Neural cell (in vitro differentiated cells): ENCODE data around the gene BEND5. TPM values are rescaled to one million over a fixed set of nuclear protein-coding genes. Genes with fewer than 3 reads are reported as not detected.

Source experiments
- H2AFZ ChIP-seq: fragments of 200-600, 300-800 bp; sonication (generic), shearing (Covaris generic); 2 replicates; pipeline ENCODE4 v1.6.0; 2014; ENCODE audit warnings: low read depth, mild to moderate bottlenecking, antibody characterized with exemption, low read length, moderate library complexity
- H3F3A ChIP-seq: fragments of 200-600 bp; shearing (Covaris generic); 2 replicates; pipeline ENCODE4 v1.6.1; 2016; ENCODE audit warnings: mild to moderate bottlenecking, moderate library complexity, mixed read lengths, antibody characterized with exemption, low read length; ENCODE audit not compliant: insufficient read depth, poor library complexity, severe bottlenecking
- H3K27ac ChIP-seq: fragments of 200-600, 300-800 bp; sonication (generic), shearing (Covaris generic); 2 replicates; pipeline ENCODE4 v1.5.1; 2014; ENCODE audit warnings: mild to moderate bottlenecking, low read length, moderate library complexity
- H3K27me3 ChIP-seq: fragments of 300-800, 200-600 bp; sonication (generic), shearing (Covaris generic); 2 replicates; pipeline ENCODE4 v1.6.0; 2014; ENCODE audit warnings: mild to moderate bottlenecking, low read depth, low read length, moderate library complexity; ENCODE audit not compliant: insufficient read depth
- H3K36me3 ChIP-seq: fragments of 300-800, 200-600 bp; sonication (generic), shearing (Covaris generic); 2 replicates; pipeline ENCODE4 v1.5.1; 2014; ENCODE audit warnings: mild to moderate bottlenecking, antibody characterized with exemption, low read length, moderate library complexity; ENCODE audit not compliant: insufficient read depth
- H3K4me2 ChIP-seq: fragments of 300-800, 200-600 bp; sonication (generic), shearing (Covaris generic); 2 replicates; pipeline ENCODE4 v1.6.0; 2014; ENCODE audit warnings: mild to moderate bottlenecking, low read length
- H3K4me3 ChIP-seq: fragments of 300-800, 200-600 bp; sonication (generic), shearing (Covaris generic); 2 replicates; pipeline ENCODE4 v1.5.1; 2014; ENCODE audit warnings: mild to moderate bottlenecking, low read length, moderate library complexity
- H3K79me2 ChIP-seq: fragments of 200-600 bp; shearing (Covaris generic); replicated peaks from 2 replicates; pipeline ENCODE4 v1.6.0; 2014; ENCODE audit warnings: mild to moderate bottlenecking, low read length, moderate library complexity; ENCODE audit not compliant: insufficient read depth
- H3K9ac ChIP-seq: fragments of 300-800, 200-600 bp; sonication (generic), shearing (Covaris generic); 2 replicates; pipeline ENCODE4 v1.6.1; 2016; ENCODE audit warnings: mild to moderate bottlenecking, low read length, mixed read lengths
- H3K9me2 ChIP-seq: fragments of 200-600 bp; shearing (Covaris generic); 2 replicates; pipeline ENCODE4 v1.6.1; 2016; ENCODE audit warnings: mild to moderate bottlenecking, low read length, mixed read lengths; ENCODE audit not compliant: insufficient read depth
- H3K9me3 ChIP-seq: fragments of 200-600, 300-800 bp; sonication (generic), shearing (Covaris generic); 2 replicates; pipeline ENCODE4 v1.6.1; 2016; ENCODE audit warnings: mild to moderate bottlenecking, mixed run types, low read length, moderate library complexity, mixed read lengths
- H4K20me1 ChIP-seq: fragments of 200-600 bp; shearing (Covaris generic); 2 replicates; pipeline ENCODE4 v1.6.1; 2016; ENCODE audit warnings: mild to moderate bottlenecking, mixed run types; ENCODE audit not compliant: insufficient read depth
- EP300 ChIP-seq: fragments of 450-650 bp; conservative IDR thresholded peaks from 2 replicates; pipeline ENCODE4 v1.6.1; 2014; ENCODE audit warnings: antibody characterized with exemption, mild to moderate bottlenecking, moderate library complexity; ENCODE audit not compliant: poor library complexity, severe bottlenecking
- EZH2 ChIP-seq: fragments of 200-600, 300-800 bp; shearing (Covaris generic), sonication (generic); IDR thresholded peaks from 2 replicates; pipeline ENCODE4 v1.6.1; 2014; ENCODE audit warnings: antibody characterized with exemption, low read length, borderline replicate concordance, mild to moderate bottlenecking; ENCODE audit not compliant: insufficient read depth, poor library complexity, severe bottlenecking
- MXI1 ChIP-seq: fragments of 450-650 bp; conservative IDR thresholded peaks from 2 replicates; pipeline ENCODE4 v1.6.1; 2014; ENCODE audit warnings: antibody characterized with exemption, mild to moderate bottlenecking; ENCODE audit not compliant: poor library complexity, severe bottlenecking
- POLR2AphosphoS5 ChIP-seq: IDR thresholded peaks from 2 replicates; pipeline ENCODE4 v1.6.1; 2012
- RAD21 ChIP-seq: fragments of 450-650 bp; conservative IDR thresholded peaks from 2 replicates; pipeline ENCODE4 v1.6.1; 2014; ENCODE audit warnings: antibody characterized with exemption, mild to moderate bottlenecking, moderate library complexity
- REST ChIP-seq: IDR thresholded peaks from 2 replicates; pipeline ENCODE4 v1.6.1; 2012; ENCODE audit warnings: borderline replicate concordance
- SMC3 ChIP-seq: fragments of 450-650 bp; conservative IDR thresholded peaks from 2 replicates; pipeline ENCODE4 v1.6.1; 2014; ENCODE audit warnings: antibody characterized with exemption, mild to moderate bottlenecking, moderate library complexity; ENCODE audit not compliant: poor library complexity
- TAF1 ChIP-seq: IDR thresholded peaks from 2 replicates; pipeline ENCODE4 v1.6.1; 2012; ENCODE audit warnings: low read depth
- polyA plus RNA-seq: library from polyadenylated mRNA; depleted of rRNA; stranded (reverse); fragments of >200 nt; gene quantifications from 2 replicates; pipeline ENCODE4 v1.2.3, GENCODE V29; 2014
- TF ChIP-seq, protein P1 (sequence below): fragments of 450-650 bp; IDR thresholded peaks from 2 replicates; pipeline ENCODE4 v1.5.1; 2014; ENCODE audit warnings: antibody characterized with exemption, mild to moderate bottlenecking, moderate library complexity; ENCODE audit not compliant: poor library complexity, severe bottlenecking

BEND5 gene
- polyA plus RNA-seq, 1 donor from 2014 or later = 64.9 TPM

DNA sequence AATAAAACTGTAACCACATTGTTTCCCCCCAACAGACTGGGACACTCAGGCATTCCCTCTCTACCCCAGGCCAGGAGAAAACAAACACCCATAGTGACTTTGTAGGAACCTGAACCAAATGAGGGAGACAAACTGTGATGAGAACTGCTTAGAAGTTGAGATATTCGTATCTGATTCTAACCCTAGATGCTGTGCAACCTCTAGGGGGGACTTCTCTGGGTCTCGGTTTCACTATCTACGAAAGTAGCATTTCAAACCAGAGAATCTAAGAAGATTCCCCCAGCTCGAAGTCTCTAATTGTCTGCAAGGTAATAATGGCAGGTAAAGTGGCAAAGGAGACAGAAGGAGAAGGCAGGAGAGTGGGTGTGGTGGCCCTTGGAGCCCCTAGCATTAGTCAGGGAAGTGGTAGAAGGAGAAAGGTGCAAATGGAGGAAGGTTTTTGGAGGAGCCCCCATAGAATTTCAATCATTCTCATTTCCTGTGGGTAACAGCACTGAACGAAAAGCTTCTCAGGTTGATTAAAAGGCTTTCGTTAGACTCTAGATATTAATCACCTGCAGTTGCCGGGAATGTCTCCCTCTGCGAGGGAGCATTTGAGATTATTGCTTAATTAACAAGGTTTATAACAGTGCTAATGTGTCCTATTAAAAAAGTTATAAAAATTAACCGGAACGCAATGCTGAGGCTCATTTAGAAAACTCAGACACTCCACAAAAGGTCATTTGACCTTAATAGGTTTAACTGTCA, 46.4 kb downstream of the BEND5 start:
- Histone ChIP-seq H3K79me2 (no peaks in the 10 kb centered on the region), H4K20me1 (no peaks in the 10 kb centered on the region), H3K9me2 (no peaks in the 10 kb centered on the region), H3K36me3 (peaks cover 7% of the 10 kb centered on the region), H3K27ac (no peak overlapping the region), H3K4me3 (no peak overlapping the region), H3K4me2 (no peak overlapping the region), H2AFZ (no peak overlapping the region), H3K27me3 (no peaks in the 10 kb centered on the region), H3K9me3 (no peaks in the 10 kb centered on the region), H3F3A (no peaks in the 10 kb centered on the region), H3K9ac (no peak overlapping the region)
- TF ChIP-seq REST = no peak
- TF ChIP-seq, protein P1, sequence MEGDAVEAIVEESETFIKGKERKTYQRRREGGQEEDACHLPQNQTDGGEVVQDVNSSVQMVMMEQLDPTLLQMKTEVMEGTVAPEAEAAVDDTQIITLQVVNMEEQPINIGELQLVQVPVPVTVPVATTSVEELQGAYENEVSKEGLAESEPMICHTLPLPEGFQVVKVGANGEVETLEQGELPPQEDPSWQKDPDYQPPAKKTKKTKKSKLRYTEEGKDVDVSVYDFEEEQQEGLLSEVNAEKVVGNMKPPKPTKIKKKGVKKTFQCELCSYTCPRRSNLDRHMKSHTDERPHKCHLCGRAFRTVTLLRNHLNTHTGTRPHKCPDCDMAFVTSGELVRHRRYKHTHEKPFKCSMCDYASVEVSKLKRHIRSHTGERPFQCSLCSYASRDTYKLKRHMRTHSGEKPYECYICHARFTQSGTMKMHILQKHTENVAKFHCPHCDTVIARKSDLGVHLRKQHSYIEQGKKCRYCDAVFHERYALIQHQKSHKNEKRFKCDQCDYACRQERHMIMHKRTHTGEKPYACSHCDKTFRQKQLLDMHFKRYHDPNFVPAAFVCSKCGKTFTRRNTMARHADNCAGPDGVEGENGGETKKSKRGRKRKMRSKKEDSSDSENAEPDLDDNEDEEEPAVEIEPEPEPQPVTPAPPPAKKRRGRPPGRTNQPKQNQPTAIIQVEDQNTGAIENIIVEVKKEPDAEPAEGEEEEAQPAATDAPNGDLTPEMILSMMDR = no peak
- no peak for TF ChIP-seq POLR2AphosphoS5
- TF ChIP-seq TAF1 = no peak
- no peak for TF ChIP-seq EZH2
- no peak for TF ChIP-seq EP300
- no peak for TF ChIP-seq MXI1
- no peak for TF ChIP-seq SMC3
- TF ChIP-seq RAD21 = no peak

DNA sequence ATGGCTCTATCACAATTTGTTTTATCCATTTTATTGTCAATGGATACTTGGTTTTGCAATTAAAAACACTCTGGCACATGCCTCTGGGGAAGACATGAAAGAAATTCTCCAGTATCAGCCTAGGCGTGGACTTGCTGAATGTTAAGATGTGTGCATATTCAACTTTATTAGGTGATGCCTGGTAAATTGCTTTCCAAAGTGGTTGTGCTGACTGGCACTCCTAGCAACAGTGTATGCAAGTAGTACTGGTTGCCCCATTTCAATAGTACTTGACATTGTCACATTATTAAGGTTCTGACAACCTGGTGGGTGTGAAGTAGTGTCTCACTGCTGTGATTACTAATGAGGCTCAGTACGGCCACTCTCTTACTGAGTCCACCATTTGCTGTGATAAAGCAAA, 48.1 kb downstream of the BEND5 start:
- Histone ChIP-seq H3K79me2 (no peaks in the 10 kb centered on the region), H3K9ac (no peak overlapping the region), H3K4me2 (no peak overlapping the region), H3K36me3 (peaks cover 7% of the 10 kb centered on the region), H3K9me3 (no peaks in the 10 kb centered on the region), H2AFZ (no peak overlapping the region), H3F3A (no peaks in the 10 kb centered on the region), H3K4me3 (no peak overlapping the region), H3K27me3 (no peaks in the 10 kb centered on the region), H4K20me1 (no peaks in the 10 kb centered on the region), H3K9me2 (no peaks in the 10 kb centered on the region), H3K27ac (no peak overlapping the region)
- TF ChIP-seq MXI1 = no peak
- TF ChIP-seq, protein P1 = no peak
- TF ChIP-seq POLR2AphosphoS5 = no peak
- no peak for TF ChIP-seq TAF1
- TF ChIP-seq REST = no peak
- no peak for TF ChIP-seq EP300
- no peak for TF ChIP-seq SMC3
- no peak for TF ChIP-seq RAD21
- TF ChIP-seq EZH2 = no peak
